CD4-positive, alpha-beta T cell treated with Interleukin-6 at 100 ng/mL for 8 hours (primary cell): Measurements from ENCODE around the gene GBA2.
A peak's percentile ranks its signal among the peaks of the same experiment; 100 is the strongest.

Experiments used
- DNase-seq: peaks from one replicate; pipeline ENCODE4 v3.0.0-alpha.2; 2020; ENCODE audit warnings: mixed read lengths, low spot score

The GBA2 gene

GRCh38 chr9:35716230-35716629, 32.8 kb downstream of the GBA2 start:
- DNase-seq: no peak

- DNase-seq: no peak
These were observed 34.3 kb downstream of the GBA2 start for GRCh38 chr9:35714579-35715252.

- no peak for DNase-seq
These were observed 34.9 kb downstream of the GBA2 start for GRCh38 chr9:35714123-35714522.

- no peak for DNase-seq
These were observed 35.5 kb downstream of the GBA2 start for GRCh38 chr9:35713578-35713977.

- no peak for DNase-seq
These were observed 36.1 kb downstream of the GBA2 start for GRCh38 chr9:35712762-35713400.

- DNase-seq: no peak
These were observed 37.3 kb downstream of the GBA2 start for GRCh38 chr9:35711501-35712428.

GRCh38 chr9:35710818-35711500, 38.1 kb downstream of the GBA2 start:
- no peak for DNase-seq

GRCh38 chr9:35708146-35708545, 40.9 kb downstream of the GBA2 start:
- DNase-seq: no peak

GRCh38 chr9:35706951-35707350, 42.1 kb downstream of the GBA2 start:
- DNase-seq: no peak

GRCh38 chr9:35705836-35706430, 43.1 kb downstream of the GBA2 start:
- DNase-seq: no peak

GRCh38 chr9:35705372-35705771, 43.7 kb downstream of the GBA2 start:
- no peak for DNase-seq

- no peak for DNase-seq
These were observed 44.9 kb downstream of the GBA2 start for GRCh38 chr9:35703906-35704672.

GRCh38 chr9:35702696-35703095, 46.3 kb downstream of the GBA2 start:
- DNase-seq: no peak

- no peak for DNase-seq
These were observed 48.1 kb downstream of the GBA2 start for GRCh38 chr9:35700942-35701341.

GRCh38 chr9:35700031-35700430, 49.0 kb downstream of the GBA2 start:
- DNase-seq: no peak

- DNase-seq: no peak
These were observed 50.8 kb downstream of the GBA2 start for GRCh38 chr9:35698231-35698630.

- DNase-seq: no peak
These were observed 51.5 kb downstream of the GBA2 start for GRCh38 chr9:35697486-35697885.

GRCh38 chr9:35696520-35697215, 52.4 kb downstream of the GBA2 start:
- DNase-seq: peak; percentile 60

- DNase-seq: no peak
These were observed 53.1 kb downstream of the GBA2 start for GRCh38 chr9:35695943-35696401.

GRCh38 chr9:35691757-35692301, 57.2 kb downstream of the GBA2 start:
- DNase-seq: no peak
